ENCODE results near the gene CA10. TPM values are rescaled to one million over a fixed set of nuclear protein-coding genes. Genes with fewer than 3 reads are reported as not detected.

Gene CA10
- total and polyA plus RNA-seq, 2 of the 4 experiments (the other 2 are of a cell fraction): not detected

GRCh38 chr17:51840688-51841087 lies 317.8 kb downstream of the CA10 start:
- H3K4me3 ChIP-seq (ENCODE audit: insufficient read depth, low read depth, low read length): no peak overlapping the region
- H3K79me1 ChIP-seq (ENCODE audit: low read depth in 1 of 2, low read length in 2 of 2): no peaks in the 10 kb centered on the region
- no peak overlapping the region for H4K8ac ChIP-seq (ENCODE audit: low read depth in 2 of 2, low read length in 2 of 2)
- H3K56ac ChIP-seq (ENCODE audit: extremely low read depth, insufficient read depth, low read length): no peak overlapping the region
- H3K36me3 ChIP-seq (ENCODE audit: control insufficient read depth, insufficient read depth, low read length): no peaks in the 10 kb centered on the region
- no peak overlapping the region for H2AFZ ChIP-seq (replicated peaks; ENCODE audit: low read length, poor library complexity)
- POLR2A ChIA-PET (ENCODE audit: unreplicated experiment): no interaction called here
- H3K9me1 ChIP-seq (ENCODE audit: insufficient read depth, low read length): no peaks in the 10 kb centered on the region
- in situ Hi-C loops (cut with MboI; ENCODE audit: low sequenced_read_pairs): no loop called here
- no peak overlapping the region for H4K91ac ChIP-seq (ENCODE audit: insufficient read depth, low read depth, low read length)
- no peak overlapping the region for H3K9ac ChIP-seq (ENCODE audit: low read depth, low read length)
- no peak overlapping the region for H3K4ac ChIP-seq (ENCODE audit: low read depth, low read length)
- no peak overlapping the region for H2BK20ac ChIP-seq (ENCODE audit: low read depth, low read length)
- no peak overlapping the region for H4K5ac ChIP-seq (ENCODE audit: low read depth, low read length)
- TF ChIP-seq CEBPB (IDR thresholded peaks at IDR 0.05; ENCODE audit: low read depth, low read length) (no peak), MAZ (IDR thresholded peaks at IDR 0.05; ENCODE audit: borderline replicate concordance, low read depth, low read length) (no peak), CTCF (conservative IDR thresholded peaks at IDR 0.05; ENCODE audit: low read depth, low read length) (no peak), MXI1 (IDR thresholded peaks at IDR 0.05; ENCODE audit: borderline replicate concordance, low read depth, low read length) (no peak), RCOR1 (IDR thresholded peaks at IDR 0.05; ENCODE audit: insufficient replicate concordance, low read length) (no peak)
- H2AK5ac ChIP-seq (ENCODE audit: low read depth, low read length): no peak overlapping the region
- H3K14ac ChIP-seq (replicated peaks; ENCODE audit: low read depth, low read length): no peak overlapping the region
- no CpG with 5 or more reads among the region's 3 CpGs for WGBS, 2 experiments (ENCODE audit: extremely low coverage in 2 of 2, insufficient read length in 1 of 2)
- BruUV-seq (replicated peaks): no TSS peak
- intact Hi-C loops (cut with micrococcal nuclease): no loop called here
- ATAC-seq (ENCODE audit: low read depth) (no peak), DNase-seq (no peak)
- no peak overlapping the region for H3K27ac ChIP-seq (ENCODE audit: insufficient read depth, low read length)
- H3K4me1 ChIP-seq (ENCODE audit: control insufficient read depth, insufficient read depth, low read length): no peaks in the 10 kb centered on the region
- H2BK5ac ChIP-seq (ENCODE audit: low read depth, low read length, poor library complexity, severe bottlenecking): no peak overlapping the region
- dilution Hi-C loops (cut with HindIII; ENCODE audit: low sequenced_read_pairs, unreplicated experiment): no loop called here
- no peak overlapping the region for H3K18ac ChIP-seq (ENCODE audit: low read depth, low read length)
- H3K4me2 ChIP-seq (ENCODE audit: low read depth, low read length): no peak overlapping the region
- H2BK15ac ChIP-seq (ENCODE audit: low read depth, low read length): no peak overlapping the region
- no peak overlapping the region for H2BK120ac ChIP-seq (ENCODE audit: low read depth, low read length)
- H2AK9ac ChIP-seq (replicated peaks; ENCODE audit: low read depth, low read length, poor library complexity): no peak overlapping the region
- H3K23ac ChIP-seq (ENCODE audit: low read depth, low read length): no peak overlapping the region
- no peaks in the 10 kb centered on the region for H3K27me3 ChIP-seq (ENCODE audit: control insufficient read depth, insufficient read depth, low read length)
- no peaks in the 10 kb centered on the region for H4K20me1 ChIP-seq (ENCODE audit: insufficient read depth, low read length)
- H3K9me3 ChIP-seq (ENCODE audit: control insufficient read depth, insufficient read depth, low read length): peaks cover 2% of the 10 kb centered on the region; the same call in 1 of the 2 replicates
- CTCF ChIA-PET: no interaction called here
